K562 (cell line): Measurements from ENCODE around the gene HDLBP. TPM values are rescaled to one million over a fixed set of nuclear protein-coding genes. Genes with fewer than 3 reads are reported as not detected.

Experiments
- HNRNPK ChIP-seq: fragments of 200-400 bp; formaldehyde crosslinking; IDR thresholded peaks from one replicate; pipeline ENCODE4 v1.6.1; 2018; ENCODE audit warnings: mild to moderate bottlenecking, low read depth, low read length; ENCODE audit not compliant: poor library complexity, severe bottlenecking
- ILF3 ChIP-seq: fragments of 450-650 bp; IDR thresholded peaks from 2 replicates; pipeline ENCODE4 v1.6.1; 2018; ENCODE audit warnings: antibody characterized with exemption, mild to moderate bottlenecking, moderate library complexity, borderline replicate concordance
- L3MBTL2 ChIP-seq: fragments of 450-650 bp; IDR thresholded peaks from 2 replicates; pipeline ENCODE4 v1.6.1; 2016; ENCODE audit warnings: mild to moderate bottlenecking, moderate library complexity
- MYC ChIP-seq, 2 experiments: fragments of 250-450 bp in 1 of 2; sonication (Bioruptor Pico) in 1 of 2; IDR thresholded peaks; 2 replicates each; pipeline versions ENCODE4 v1.5.1 to v1.6.1; 2012 to 2021; ENCODE audit warnings: low read depth in 2 of 2, borderline replicate concordance in 1 of 2, improper control_type of control experiment in 1 of 2, low read length in 1 of 2, mild to moderate bottlenecking in 1 of 2, moderate library complexity in 1 of 2
- NFATC3 ChIP-seq: fragments of 450-650 bp; IDR thresholded peaks from 2 replicates; pipeline ENCODE4 v1.6.1; 2017; ENCODE audit warnings: mild to moderate bottlenecking
- NR3C1 ChIP-seq: sonication (generic); formaldehyde crosslinking; IDR thresholded peaks from 2 replicates; pipeline ENCODE4 v1.8.1; 2022; ENCODE audit warnings: missing genetic modification reagents
- PHB2 ChIP-seq: fragments of 450-650 bp; IDR thresholded peaks from 2 replicates; pipeline ENCODE4 v1.6.1; 2017; ENCODE audit warnings: low read depth
- SREBF1 ChIP-seq: fragments of 150-350 bp; IDR thresholded peaks from 2 replicates; pipeline ENCODE4 v1.6.1; 2014; ENCODE audit warnings: antibody characterized with exemption, low read depth, low read length, borderline replicate concordance
- ZNF174 ChIP-seq: fragments of 250-450 bp; sonication (Bioruptor Pico); IDR thresholded peaks from 2 replicates; pipeline ENCODE4 v1.4.0; 2020; ENCODE audit warnings: mild to moderate bottlenecking
- ZNF766 ChIP-seq: fragments of 200-800 bp; sonication (Bioruptor generic); conservative IDR thresholded peaks from 2 replicates; pipeline ENCODE4 v1.6.1; 2016; ENCODE audit warnings: missing genetic modification characterization, missing compliant biosample characterization
- polyA plus RNA-seq, 8 experiments: library from polyadenylated mRNA; depleted of rRNA in 4 of 8; stranded (reverse) in 5 of 8; unstranded in 3 of 8; fragments of >200 nt; fragmentation: Nextera tagmentation in 2 of 8; fragmentation: Illumina TruSeq in 1 of 8; extraction: Ambion mirVana in 2 of 8; extraction: Trizol in 1 of 8; gene quantifications; 2 replicates each; pipeline versions ENCODE4 v1.2.1 to v1.2.3, GENCODE V29; 2011 to 2014; ENCODE audit warnings: inconsistent platforms in 1 of 8, missing spikeins in 1 of 8
- total RNA-seq, 7 experiments: library from RNA; depleted of rRNA in 6 of 7; stranded (reverse); fragments of >200 nt in 6 of 7; fragmentation: Illumina TruSeq in 2 of 7; extraction: Trizol in 2 of 7; gene quantifications; 2 replicates each; pipeline versions ENCODE4 v1.2.1 to v1.2.3, GENCODE V29; 2011 to 2021; ENCODE audit warnings: low replicate concordance in 1 of 7
- TF ChIP-seq, protein P1 (sequence below): fragments of 450-650 bp; IDR thresholded peaks from 2 replicates; pipeline ENCODE4 v1.6.1; 2016; ENCODE audit warnings: mild to moderate bottlenecking, moderate library complexity
- TF ChIP-seq, protein P2 (sequence below): fragments of 250-450 bp; sonication (Bioruptor Pico); IDR thresholded peaks from 2 replicates; pipeline ENCODE4 v1.8.0; 2021; ENCODE audit warnings: borderline replicate concordance, mild to moderate bottlenecking, moderate library complexity; ENCODE audit not compliant: poor library complexity, severe bottlenecking
- TF ChIP-seq, protein P3 (sequence below): IDR thresholded peaks from 2 replicates; pipeline ENCODE4 v1.6.1; 2011; ENCODE audit warnings: borderline replicate concordance, low read depth, mild to moderate bottlenecking, moderate library complexity, low read length; ENCODE audit not compliant: insufficient read depth, poor library complexity, severe bottlenecking

Gene HDLBP
- total and polyA plus RNA-seq, 9 of the 15 experiments (the other 6 are each of a cell fraction or from before 2014, with no cell fraction given) = 24.4 to 378 (median 146) TPM

DNA sequence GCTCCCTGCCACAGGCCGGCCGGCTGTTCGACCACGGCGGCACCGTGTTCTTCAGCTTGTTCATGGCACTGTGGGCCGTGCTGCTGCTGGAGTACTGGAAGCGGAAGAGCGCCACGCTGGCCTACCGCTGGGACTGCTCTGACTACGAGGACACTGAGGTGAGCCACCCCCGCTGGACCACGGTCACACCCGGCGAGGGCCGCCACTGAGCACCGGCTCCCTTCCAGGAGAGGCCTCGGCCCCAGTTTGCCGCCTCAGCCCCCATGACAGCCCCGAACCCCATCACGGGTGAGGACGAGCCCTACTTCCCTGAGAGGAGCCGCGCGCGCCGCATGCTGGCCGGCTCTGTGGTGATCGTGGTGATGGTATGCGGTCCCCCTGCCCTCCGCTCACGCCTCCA, 106.2 kb downstream of the HDLBP start (continued):
- TF ChIP-seq, protein P1, sequence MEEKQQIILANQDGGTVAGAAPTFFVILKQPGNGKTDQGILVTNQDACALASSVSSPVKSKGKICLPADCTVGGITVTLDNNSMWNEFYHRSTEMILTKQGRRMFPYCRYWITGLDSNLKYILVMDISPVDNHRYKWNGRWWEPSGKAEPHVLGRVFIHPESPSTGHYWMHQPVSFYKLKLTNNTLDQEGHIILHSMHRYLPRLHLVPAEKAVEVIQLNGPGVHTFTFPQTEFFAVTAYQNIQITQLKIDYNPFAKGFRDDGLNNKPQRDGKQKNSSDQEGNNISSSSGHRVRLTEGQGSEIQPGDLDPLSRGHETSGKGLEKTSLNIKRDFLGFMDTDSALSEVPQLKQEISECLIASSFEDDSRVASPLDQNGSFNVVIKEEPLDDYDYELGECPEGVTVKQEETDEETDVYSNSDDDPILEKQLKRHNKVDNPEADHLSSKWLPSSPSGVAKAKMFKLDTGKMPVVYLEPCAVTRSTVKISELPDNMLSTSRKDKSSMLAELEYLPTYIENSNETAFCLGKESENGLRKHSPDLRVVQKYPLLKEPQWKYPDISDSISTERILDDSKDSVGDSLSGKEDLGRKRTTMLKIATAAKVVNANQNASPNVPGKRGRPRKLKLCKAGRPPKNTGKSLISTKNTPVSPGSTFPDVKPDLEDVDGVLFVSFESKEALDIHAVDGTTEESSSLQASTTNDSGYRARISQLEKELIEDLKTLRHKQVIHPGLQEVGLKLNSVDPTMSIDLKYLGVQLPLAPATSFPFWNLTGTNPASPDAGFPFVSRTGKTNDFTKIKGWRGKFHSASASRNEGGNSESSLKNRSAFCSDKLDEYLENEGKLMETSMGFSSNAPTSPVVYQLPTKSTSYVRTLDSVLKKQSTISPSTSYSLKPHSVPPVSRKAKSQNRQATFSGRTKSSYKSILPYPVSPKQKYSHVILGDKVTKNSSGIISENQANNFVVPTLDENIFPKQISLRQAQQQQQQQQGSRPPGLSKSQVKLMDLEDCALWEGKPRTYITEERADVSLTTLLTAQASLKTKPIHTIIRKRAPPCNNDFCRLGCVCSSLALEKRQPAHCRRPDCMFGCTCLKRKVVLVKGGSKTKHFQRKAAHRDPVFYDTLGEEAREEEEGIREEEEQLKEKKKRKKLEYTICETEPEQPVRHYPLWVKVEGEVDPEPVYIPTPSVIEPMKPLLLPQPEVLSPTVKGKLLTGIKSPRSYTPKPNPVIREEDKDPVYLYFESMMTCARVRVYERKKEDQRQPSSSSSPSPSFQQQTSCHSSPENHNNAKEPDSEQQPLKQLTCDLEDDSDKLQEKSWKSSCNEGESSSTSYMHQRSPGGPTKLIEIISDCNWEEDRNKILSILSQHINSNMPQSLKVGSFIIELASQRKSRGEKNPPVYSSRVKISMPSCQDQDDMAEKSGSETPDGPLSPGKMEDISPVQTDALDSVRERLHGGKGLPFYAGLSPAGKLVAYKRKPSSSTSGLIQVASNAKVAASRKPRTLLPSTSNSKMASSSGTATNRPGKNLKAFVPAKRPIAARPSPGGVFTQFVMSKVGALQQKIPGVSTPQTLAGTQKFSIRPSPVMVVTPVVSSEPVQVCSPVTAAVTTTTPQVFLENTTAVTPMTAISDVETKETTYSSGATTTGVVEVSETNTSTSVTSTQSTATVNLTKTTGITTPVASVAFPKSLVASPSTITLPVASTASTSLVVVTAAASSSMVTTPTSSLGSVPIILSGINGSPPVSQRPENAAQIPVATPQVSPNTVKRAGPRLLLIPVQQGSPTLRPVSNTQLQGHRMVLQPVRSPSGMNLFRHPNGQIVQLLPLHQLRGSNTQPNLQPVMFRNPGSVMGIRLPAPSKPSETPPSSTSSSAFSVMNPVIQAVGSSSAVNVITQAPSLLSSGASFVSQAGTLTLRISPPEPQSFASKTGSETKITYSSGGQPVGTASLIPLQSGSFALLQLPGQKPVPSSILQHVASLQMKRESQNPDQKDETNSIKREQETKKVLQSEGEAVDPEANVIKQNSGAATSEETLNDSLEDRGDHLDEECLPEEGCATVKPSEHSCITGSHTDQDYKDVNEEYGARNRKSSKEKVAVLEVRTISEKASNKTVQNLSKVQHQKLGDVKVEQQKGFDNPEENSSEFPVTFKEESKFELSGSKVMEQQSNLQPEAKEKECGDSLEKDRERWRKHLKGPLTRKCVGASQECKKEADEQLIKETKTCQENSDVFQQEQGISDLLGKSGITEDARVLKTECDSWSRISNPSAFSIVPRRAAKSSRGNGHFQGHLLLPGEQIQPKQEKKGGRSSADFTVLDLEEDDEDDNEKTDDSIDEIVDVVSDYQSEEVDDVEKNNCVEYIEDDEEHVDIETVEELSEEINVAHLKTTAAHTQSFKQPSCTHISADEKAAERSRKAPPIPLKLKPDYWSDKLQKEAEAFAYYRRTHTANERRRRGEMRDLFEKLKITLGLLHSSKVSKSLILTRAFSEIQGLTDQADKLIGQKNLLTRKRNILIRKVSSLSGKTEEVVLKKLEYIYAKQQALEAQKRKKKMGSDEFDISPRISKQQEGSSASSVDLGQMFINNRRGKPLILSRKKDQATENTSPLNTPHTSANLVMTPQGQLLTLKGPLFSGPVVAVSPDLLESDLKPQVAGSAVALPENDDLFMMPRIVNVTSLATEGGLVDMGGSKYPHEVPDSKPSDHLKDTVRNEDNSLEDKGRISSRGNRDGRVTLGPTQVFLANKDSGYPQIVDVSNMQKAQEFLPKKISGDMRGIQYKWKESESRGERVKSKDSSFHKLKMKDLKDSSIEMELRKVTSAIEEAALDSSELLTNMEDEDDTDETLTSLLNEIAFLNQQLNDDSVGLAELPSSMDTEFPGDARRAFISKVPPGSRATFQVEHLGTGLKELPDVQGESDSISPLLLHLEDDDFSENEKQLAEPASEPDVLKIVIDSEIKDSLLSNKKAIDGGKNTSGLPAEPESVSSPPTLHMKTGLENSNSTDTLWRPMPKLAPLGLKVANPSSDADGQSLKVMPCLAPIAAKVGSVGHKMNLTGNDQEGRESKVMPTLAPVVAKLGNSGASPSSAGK = 0 out of 2 replicates have a peak, but pooled peaks have one; percentile 28
- TF ChIP-seq, protein P2, sequence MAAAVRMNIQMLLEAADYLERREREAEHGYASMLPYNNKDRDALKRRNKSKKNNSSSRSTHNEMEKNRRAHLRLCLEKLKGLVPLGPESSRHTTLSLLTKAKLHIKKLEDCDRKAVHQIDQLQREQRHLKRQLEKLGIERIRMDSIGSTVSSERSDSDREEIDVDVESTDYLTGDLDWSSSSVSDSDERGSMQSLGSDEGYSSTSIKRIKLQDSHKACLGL (CRISPR knock-in tag) = no peak
- TF ChIP-seq ILF3 = no peak
- TF ChIP-seq NR3C1 = no peak
- TF ChIP-seq HNRNPK = no peak
- TF ChIP-seq ZNF174 (CRISPR knock-in tag) = no peak
- TF ChIP-seq NFATC3 = no peak
- TF ChIP-seq, protein P3, sequence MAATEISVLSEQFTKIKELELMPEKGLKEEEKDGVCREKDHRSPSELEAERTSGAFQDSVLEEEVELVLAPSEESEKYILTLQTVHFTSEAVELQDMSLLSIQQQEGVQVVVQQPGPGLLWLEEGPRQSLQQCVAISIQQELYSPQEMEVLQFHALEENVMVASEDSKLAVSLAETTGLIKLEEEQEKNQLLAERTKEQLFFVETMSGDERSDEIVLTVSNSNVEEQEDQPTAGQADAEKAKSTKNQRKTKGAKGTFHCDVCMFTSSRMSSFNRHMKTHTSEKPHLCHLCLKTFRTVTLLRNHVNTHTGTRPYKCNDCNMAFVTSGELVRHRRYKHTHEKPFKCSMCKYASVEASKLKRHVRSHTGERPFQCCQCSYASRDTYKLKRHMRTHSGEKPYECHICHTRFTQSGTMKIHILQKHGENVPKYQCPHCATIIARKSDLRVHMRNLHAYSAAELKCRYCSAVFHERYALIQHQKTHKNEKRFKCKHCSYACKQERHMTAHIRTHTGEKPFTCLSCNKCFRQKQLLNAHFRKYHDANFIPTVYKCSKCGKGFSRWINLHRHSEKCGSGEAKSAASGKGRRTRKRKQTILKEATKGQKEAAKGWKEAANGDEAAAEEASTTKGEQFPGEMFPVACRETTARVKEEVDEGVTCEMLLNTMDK = peak; percentile 11
- TF ChIP-seq L3MBTL2 = peak; percentile 45; the same call in 1 of the 2 replicates
- no peak for TF ChIP-seq ZNF766 (CRISPR knock-in tag)
- no peak for TF ChIP-seq PHB2
- no peak for TF ChIP-seq SREBF1
- TF ChIP-seq MYC (IDR thresholded peaks at IDR 0.05; ENCODE audit: low read depth, low read length) = no peak
- no peak for TF ChIP-seq MYC (CRISPR knock-in tag; IDR thresholded peaks at IDR 0.05; ENCODE audit: borderline replicate concordance, low read depth)
